OCI-LY3 (cell line): ENCODE data around the gene ZBTB38.
A peak's percentile ranks its signal among the peaks of the same experiment; 100 is the strongest.

Experiments used
- H2AFZ ChIP-seq: fragments of 200-600, 300-600 bp; shearing (Covaris generic); 2 replicates; pipeline ENCODE4 v1.6.0; 2014; ENCODE audit warnings: antibody characterized with exemption, low read depth, low read length
- H3K27ac ChIP-seq: fragments of 200-600, 300-600 bp; sonication (generic); 2 replicates; pipeline ENCODE4 v1.5.1; 2014; ENCODE audit warnings: mild to moderate bottlenecking, low read length, moderate library complexity, mixed read lengths
- H3K27me3 ChIP-seq: fragments of 200-600, 300-600 bp; sonication (generic); 2 replicates; pipeline ENCODE4 v1.6.1; 2014; ENCODE audit warnings: low read depth, low read length, mixed read lengths
- H3K36me3 ChIP-seq: fragments of 200-600, 300-600 bp; sonication (generic); replicated peaks from 2 replicates; pipeline ENCODE3; 2014; ENCODE audit warnings: low read depth, low read length, mixed read lengths
- H3K4me1 ChIP-seq: fragments of 300-600, 200-600 bp; sonication (generic); 2 replicates; pipeline ENCODE4 v1.6.1; 2014; ENCODE audit warnings: low read length, mixed read lengths
- H3K4me2 ChIP-seq: fragments of 200-600, 300-600 bp; sonication (generic); 2 replicates; pipeline ENCODE4 v1.6.1; 2014; ENCODE audit warnings: low read length, mixed read lengths
- H3K4me3 ChIP-seq: fragments of 300-600, 200-600 bp; sonication (generic); 2 replicates; pipeline ENCODE4 v1.5.1; 2014; ENCODE audit warnings: antibody characterized with exemption, mild to moderate bottlenecking, low read length, moderate library complexity
- H3K79me2 ChIP-seq: fragments of 300-600, 200-600 bp; shearing (Covaris generic); 2 replicates; pipeline ENCODE4 v1.6.1; 2014; ENCODE audit warnings: mild to moderate bottlenecking, low read length, mixed read lengths
- H3K9ac ChIP-seq: fragments of 300-600, 200-600 bp; shearing (Covaris generic); 2 replicates; pipeline ENCODE4 v1.6.0; 2014; ENCODE audit warnings: mild to moderate bottlenecking, low read length, moderate library complexity
- H3K9me3 ChIP-seq: fragments of 200-600, 300-600 bp; shearing (Covaris generic); 2 replicates; pipeline ENCODE4 v1.6.1; 2014; ENCODE audit warnings: low read length, mixed read lengths; ENCODE audit not compliant: insufficient read depth
- H4K20me1 ChIP-seq: fragments of 200-600, 300-600 bp; sonication (generic); 2 replicates; pipeline ENCODE4 v1.6.1; 2016; ENCODE audit warnings: low read length, mixed read lengths; ENCODE audit not compliant: insufficient read depth
- EZH2phosphoT487 ChIP-seq: fragments of 200-600 bp; shearing (Covaris generic); IDR thresholded peaks from 2 replicates; pipeline ENCODE4 v1.6.1; 2018; ENCODE audit warnings: antibody characterized with exemption, mixed run types, low read depth
- TF ChIP-seq, protein P1 (sequence below): fragments of 200-600, 300-600 bp; sonication (generic); IDR thresholded peaks from 2 replicates; pipeline ENCODE4 v1.5.1; 2014; ENCODE audit warnings: antibody characterized with exemption, low read length, low read depth

The ZBTB38 gene

DNA sequence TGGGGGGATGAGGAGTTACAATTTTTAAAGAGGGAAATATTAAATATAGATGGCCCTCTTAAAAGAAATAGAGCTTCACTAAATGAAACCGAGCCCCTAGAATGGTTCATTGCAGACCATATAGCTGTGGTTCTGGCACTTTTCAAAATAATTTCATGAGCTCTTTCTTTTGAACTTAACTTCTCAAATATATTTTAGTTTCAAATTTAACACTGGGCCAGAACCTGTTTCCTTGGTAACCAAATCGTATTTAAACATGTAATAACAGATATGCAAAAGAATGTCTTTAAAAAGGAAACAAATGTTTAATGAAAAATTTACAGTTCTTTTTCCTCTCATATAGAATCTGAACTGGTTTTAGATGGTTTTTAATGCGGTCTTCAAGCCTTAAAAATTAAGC lies 20.1 kb downstream of the ZBTB38 start:
- no peaks in the 10 kb centered on the region for H3K79me2 ChIP-seq
- peaks cover 36% of the 10 kb centered on the region for H3K27me3 ChIP-seq
- H3K36me3 ChIP-seq = no peaks in the 10 kb centered on the region
- no peak overlapping the region for H3K27ac ChIP-seq
- H3K4me3 ChIP-seq = peak overlapping the region; percentile 37
- no peak overlapping the region for H3K9ac ChIP-seq
- H3K4me2 ChIP-seq = peak overlapping the region; percentile 51
- no peak for TF ChIP-seq EZH2phosphoT487
- TF ChIP-seq, protein P1, sequence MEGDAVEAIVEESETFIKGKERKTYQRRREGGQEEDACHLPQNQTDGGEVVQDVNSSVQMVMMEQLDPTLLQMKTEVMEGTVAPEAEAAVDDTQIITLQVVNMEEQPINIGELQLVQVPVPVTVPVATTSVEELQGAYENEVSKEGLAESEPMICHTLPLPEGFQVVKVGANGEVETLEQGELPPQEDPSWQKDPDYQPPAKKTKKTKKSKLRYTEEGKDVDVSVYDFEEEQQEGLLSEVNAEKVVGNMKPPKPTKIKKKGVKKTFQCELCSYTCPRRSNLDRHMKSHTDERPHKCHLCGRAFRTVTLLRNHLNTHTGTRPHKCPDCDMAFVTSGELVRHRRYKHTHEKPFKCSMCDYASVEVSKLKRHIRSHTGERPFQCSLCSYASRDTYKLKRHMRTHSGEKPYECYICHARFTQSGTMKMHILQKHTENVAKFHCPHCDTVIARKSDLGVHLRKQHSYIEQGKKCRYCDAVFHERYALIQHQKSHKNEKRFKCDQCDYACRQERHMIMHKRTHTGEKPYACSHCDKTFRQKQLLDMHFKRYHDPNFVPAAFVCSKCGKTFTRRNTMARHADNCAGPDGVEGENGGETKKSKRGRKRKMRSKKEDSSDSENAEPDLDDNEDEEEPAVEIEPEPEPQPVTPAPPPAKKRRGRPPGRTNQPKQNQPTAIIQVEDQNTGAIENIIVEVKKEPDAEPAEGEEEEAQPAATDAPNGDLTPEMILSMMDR = no peak
- H3K4me1 ChIP-seq = 0 out of 2 replicates have a peak, but pooled peaks cover 8% of the 10 kb centered on the region
- peak overlapping the region; percentile 72 for H2AFZ ChIP-seq
- H4K20me1 ChIP-seq = no peaks in the 10 kb centered on the region
- no peaks in the 10 kb centered on the region for H3K9me3 ChIP-seq

DNA sequence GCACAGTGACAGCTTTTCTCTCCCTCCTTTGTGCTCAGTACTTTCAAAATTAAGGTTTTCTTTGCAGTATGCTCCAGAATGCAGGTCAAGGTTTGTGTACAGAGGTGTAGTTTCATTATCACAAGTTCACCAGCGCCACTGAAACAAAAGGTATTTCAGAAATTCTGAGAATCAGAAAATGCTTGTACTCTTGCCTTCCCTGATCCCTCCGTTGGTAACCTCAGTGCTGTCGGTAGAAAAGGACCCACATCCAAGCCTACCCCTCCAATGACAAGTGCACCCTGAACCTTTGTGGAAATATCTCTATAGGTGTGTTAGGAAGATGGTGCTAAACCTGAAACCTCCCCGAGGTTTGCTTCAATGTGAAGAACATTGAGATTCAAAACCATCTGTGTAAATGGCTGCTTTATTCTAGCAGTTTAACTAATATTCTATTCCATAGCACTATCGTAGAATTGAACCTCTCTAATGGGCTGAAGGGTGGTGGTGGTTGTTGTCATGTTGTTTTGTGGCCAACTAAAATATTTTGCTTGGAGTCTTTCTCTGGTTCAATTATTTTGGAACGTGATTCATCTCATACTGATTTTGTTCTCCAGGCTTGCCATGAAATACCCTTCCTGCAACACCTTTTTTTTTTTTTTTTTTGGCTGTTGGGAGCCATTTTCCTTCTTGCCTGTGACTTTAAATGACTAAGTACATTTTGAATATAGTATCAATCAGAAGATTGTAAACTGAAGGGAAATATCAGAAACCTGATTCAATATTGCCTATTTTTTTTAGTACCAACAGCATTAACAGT lies 20.7 kb downstream of the ZBTB38 start:
- Histone ChIP-seq H3K27ac (no peak overlapping the region), H3K9ac (no peak overlapping the region), H3K4me2 (peak overlapping the region; percentile 51), H3K4me1 (0 out of 2 replicates have a peak, but pooled peaks cover 6% of the 10 kb centered on the region), H3K27me3 (peaks cover 31% of the 10 kb centered on the region), H3K36me3 (no peaks in the 10 kb centered on the region), H2AFZ (peak overlapping the region; percentile 72), H3K9me3 (no peaks in the 10 kb centered on the region), H4K20me1 (no peaks in the 10 kb centered on the region), H3K4me3 (peak overlapping the region; percentile 37), H3K79me2 (no peaks in the 10 kb centered on the region)
- no peak for TF ChIP-seq EZH2phosphoT487
- TF ChIP-seq, protein P1 = no peak

DNA sequence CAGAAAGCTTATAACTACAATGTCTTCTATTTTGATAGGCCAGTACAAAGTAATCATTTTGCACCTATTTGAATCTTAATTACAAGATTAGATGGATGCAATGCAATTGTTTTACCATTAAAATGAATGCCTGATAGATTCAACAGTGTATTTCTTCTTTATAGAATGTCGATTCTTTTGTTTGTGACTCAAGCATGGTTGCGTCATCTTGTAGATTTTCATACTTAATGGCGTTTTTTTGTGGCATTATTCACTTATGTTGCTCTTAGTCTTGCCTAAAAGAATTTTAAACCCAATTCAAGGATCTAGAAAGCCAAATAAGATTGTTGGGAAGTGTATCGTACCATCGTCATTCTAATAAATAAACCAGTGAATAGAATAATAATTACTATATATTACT lies 21.4 kb downstream of the ZBTB38 start:
- no peak for TF ChIP-seq EZH2phosphoT487
- TF ChIP-seq, protein P1 = no peak
- peaks cover 26% of the 10 kb centered on the region for H3K27me3 ChIP-seq
- H3K4me1 ChIP-seq = 0 out of 2 replicates have a peak, but pooled peaks cover 6% of the 10 kb centered on the region
- H3K27ac ChIP-seq = no peak overlapping the region
- no peak overlapping the region for H2AFZ ChIP-seq
- no peak overlapping the region for H3K4me3 ChIP-seq
- H3K4me2 ChIP-seq = no peak overlapping the region
- H4K20me1 ChIP-seq = no peaks in the 10 kb centered on the region
- no peak overlapping the region for H3K9ac ChIP-seq
- no peaks in the 10 kb centered on the region for H3K79me2 ChIP-seq
- H3K9me3 ChIP-seq = no peaks in the 10 kb centered on the region
- no peaks in the 10 kb centered on the region for H3K36me3 ChIP-seq

DNA sequence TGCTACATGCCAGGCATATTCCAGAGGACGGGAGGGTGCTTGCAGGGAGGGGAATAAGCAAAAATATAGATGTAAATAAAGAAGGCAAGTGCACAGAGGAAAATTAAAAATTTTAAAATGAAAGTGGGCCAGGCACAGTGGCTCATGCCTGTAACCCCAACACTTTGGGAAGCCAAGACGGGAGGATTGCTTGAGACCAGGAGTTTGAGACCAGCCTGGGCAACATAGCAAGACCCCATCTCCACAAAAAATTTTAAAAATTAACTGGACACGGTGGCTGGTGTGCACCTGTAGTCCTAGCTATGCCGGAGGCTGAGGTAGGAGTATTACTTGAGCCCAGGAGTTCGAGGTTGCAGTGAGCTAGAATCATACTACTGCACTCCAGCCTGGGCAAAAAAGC lies 22.4 kb downstream of the ZBTB38 start:
- H3K79me2 ChIP-seq = no peaks in the 10 kb centered on the region
- no peak for TF ChIP-seq EZH2phosphoT487
- TF ChIP-seq, protein P1 = no peak

More for the DNA sequence above, 22.4 kb downstream of the ZBTB38 start:
- Histone ChIP-seq H3K27me3 (peaks cover 19% of the 10 kb centered on the region), H3K9me3 (no peaks in the 10 kb centered on the region), H3K36me3 (no peaks in the 10 kb centered on the region), H3K9ac (no peak overlapping the region), H4K20me1 (no peaks in the 10 kb centered on the region), H2AFZ (no peak overlapping the region), H3K4me2 (no peak overlapping the region), H3K4me3 (no peak overlapping the region), H3K27ac (no peak overlapping the region), H3K4me1 (0 out of 2 replicates have a peak, but pooled peaks cover 6% of the 10 kb centered on the region)
